CD4-positive, alpha-beta T cell treated with Interleukin-15 for 4 hours (primary cell): ENCODE data around the gene ANO8.
"Not testable (repeated sequence)": the region's sequence is repeated elsewhere in the genome, so short reads cannot be mapped to it uniquely, and the experiment has no call there.

Experiments
- DNase-seq: peaks from one replicate; pipeline ENCODE4 v3.0.0-alpha.2; 2020; ENCODE audit warnings: low spot score

The ANO8 gene

DNA sequence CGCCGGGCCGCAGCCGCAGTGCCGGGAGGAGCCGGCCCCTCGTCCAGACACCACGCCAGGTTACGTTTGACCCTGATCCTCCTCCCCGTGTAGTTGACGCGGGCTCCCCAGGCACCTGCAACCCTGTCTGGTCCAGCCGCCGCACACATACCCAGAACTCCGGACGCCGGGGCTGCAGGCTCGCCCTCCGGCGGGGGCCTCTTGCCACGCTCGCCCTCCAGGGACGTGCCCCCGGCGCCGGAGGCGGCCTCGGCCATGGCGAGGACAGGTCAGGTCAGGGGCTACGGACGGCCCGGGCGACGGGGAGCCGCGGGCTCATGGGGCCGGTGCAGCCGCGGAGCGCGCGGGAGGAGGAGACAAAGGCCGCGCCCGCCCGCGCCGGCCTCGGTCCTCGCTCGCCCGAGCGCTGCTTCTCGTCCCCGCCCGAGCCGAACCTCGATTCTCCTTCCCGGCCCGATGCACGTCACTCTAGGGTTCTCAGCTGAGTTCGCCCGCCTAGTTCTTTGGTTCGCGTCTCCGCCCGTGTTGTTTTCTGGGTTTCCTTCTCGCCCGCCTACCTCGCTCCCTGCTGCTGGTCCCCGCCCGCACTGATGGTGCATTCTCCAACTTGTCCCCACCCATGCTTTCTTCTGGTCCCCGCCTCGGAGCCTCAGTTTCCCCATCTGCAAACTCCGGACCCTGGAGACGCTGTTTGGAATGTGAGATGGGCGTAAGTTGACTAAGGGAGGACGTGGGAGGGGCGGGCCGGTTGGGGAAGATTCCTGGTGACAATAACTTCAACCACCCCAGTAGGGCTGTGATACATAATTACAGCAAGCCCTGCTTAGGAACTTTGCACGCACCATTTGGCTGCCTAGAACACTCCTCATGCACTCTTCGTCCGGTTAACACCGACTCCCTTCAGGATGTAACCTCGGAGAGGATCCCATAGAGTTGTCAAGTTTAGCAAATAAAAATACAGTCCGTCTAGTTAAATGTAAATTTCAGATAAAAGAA, at the start of gene ANO8:
Gene ANO8 (minus strand): TSS at position 442 of the 996 bp plus-strand sequence. CDS start 185 bp downstream, at position 257.
- peak; percentile 98 for DNase-seq

- DNase-seq: no peak
Measured at GRCh38 chr19:17380426-17381138, 45.9 kb upstream of the ANO8 start.

DNA sequence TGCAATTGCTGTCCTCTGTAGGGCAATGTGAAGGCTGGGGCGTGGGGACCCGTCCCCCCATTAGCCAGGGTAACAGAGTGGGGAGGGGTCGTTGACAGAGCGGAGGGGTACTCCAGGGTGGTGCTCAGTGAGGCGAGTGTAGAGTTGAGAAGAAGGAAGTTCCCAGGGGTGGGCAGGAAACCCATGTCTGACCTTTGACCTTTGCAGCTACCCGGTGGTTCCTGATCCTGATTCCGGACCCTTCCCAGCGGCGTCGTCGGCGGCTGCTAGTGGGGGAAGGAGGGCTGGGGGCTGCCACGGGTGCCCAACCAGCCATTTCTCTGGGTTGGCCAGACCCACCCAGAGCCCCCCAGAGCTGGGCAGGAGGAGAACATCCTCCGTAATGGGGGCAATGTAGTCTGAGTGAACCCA, 44.6 kb upstream of the ANO8 start:
- no peak for DNase-seq

DNA sequence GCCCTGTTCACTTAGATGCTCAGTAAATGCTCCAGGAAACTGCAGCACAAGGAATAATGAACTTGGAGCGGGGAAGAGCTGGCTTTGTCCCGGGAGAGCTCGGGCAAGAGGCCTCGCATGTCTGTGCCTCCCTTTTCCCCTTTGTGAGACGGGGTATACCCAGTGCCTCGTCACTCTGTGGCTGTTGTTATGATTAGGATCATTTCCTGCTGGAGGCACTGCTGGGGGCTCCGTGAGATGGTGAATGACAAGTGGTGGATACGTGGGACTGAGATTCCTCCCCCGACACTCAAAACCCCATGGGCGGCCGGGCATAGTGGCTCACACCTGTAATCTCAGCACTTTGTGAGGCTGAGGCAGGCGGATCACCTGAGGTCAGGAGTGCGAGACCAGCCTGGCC, 43.6 kb upstream of the ANO8 start:
- no peak for DNase-seq

GRCh38 chr19:17376935-17377600, 42.4 kb upstream of the ANO8 start, which contains the start of gene PLVAP:
Gene PLVAP, minus strand, starts transcription at chr19:17377342. Its CDS starts 54 bp downstream, at chr19:17377288.
- DNase-seq: no peak

GRCh38 chr19:17370026-17370587, 35.5 kb upstream of the ANO8 start:
- DNase-seq: no peak

GRCh38 chr19:17365361-17365760, 30.7 kb upstream of the ANO8 start:
- no peak for DNase-seq

- not testable (repeated sequence) for DNase-seq
Measured at GRCh38 chr19:17363852-17364605, 29.4 kb upstream of the ANO8 start.

DNA sequence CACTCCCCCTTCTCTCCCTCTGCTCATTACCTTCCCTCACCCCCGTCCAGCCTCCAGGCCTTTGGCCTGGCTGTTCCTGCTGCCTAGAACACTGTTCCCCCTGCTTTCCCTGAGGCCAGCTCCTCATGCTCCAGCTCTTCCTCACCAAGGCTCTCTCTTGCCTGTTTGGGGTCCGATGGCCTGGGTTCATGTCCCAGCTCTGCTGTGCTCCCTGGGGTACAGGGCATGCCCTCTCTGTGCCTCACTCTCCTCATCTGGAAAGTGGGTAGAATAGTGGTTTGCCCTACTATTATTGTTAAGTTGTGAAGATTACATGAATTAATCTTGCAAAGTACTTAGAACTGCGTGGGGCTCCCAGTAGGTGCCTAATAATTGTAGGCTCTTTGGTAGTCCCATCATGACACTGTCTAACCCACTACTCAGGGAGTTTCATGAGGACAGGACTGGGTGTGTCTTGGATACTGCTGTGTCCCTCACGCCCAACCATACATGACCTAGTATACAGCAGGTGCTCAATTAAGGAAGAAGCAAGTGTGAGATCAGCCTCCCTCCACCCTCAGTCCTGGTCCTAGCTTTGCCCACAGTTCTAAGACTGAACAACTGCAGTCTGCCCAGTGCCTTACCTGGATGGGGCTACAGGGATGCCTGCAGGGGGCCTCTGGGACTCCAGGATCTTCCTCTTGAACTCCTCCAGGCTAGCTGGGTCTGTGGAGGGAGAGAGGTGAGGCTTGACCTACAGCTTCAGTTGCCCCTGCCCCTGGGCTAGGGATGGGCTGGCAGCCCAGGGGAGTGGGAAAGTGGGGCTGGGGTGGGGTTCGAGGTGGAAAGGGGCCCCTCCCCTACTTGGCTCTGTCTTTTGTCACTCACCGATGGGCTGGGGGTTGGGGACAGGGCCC, 25.5 kb upstream of the ANO8 start:
- DNase-seq: no peak

DNA sequence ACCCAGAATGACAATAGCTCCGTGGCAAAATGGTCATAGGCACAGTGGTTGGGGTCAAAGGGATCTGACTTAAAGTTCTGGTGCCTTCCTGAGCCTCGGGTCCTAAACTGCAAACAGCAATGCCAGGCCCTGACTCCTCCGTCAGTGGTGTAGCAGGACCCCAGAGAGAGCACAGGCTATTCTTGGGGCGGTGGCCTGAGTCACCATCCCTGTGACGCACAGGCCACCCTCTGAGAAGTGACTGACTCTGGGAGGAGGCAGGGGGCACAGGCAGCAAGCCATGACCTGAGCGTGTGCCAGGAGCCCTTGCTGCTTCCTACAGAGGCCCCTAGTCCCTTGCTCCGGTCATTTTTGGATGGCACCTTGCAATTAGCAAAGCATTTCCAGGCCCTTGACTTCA, 23.7 kb upstream of the ANO8 start:
- no peak for DNase-seq

DNA sequence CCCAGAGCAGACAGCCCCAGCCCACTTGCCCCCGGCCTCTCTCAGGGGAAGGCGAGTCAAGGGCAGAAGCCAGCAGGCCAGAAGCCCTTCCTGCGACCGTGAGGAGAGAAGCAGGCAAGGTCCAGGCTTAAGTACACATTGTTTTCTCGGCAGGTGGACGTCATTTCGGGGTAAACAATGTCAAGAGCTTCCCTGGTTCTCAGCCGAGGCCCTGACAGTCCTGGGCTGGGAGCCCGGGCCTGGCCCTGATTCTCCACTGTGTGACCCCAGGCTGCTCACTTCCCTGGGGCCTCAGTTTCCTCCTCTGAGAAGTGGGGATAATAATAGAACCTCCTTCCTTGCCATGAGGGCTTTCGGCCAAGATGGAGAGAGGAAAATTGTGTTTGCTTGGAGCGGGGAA, 23.1 kb upstream of the ANO8 start:
- no peak for DNase-seq

DNA sequence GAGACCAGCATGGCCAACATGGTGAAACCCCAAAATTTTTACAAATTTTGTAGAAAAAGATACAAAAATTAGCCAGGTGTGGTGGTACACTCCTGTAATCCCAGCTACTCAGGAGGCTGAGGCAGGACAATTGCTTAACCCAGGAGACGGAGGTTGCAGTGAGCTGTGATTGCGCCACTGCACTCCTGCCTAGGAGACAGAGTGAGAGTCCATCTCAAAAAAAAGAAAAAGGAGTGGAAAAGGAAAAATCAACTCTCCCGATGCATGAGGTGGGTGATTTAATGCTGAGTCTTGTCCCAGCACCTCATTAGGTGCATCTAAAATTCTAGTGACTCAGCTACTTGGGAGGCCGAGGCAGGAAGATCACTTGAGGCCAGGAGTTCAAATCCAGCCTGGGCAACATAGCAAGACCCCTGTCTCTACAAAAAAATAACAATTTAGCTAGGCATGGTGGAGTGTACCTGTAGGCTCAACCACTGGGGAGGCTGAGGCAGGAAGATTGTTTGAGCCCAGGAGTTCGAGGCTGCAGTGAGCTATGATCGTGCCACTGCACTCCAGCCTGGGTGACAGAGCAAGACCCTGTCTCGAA, 22.5 kb upstream of the ANO8 start:
- no peak for DNase-seq

- DNase-seq: no peak
Measured at GRCh38 chr19:17353386-17353785, 18.7 kb upstream of the ANO8 start.

GRCh38 chr19:17352608-17353280, 18.1 kb upstream of the ANO8 start:
- no peak for DNase-seq

DNA sequence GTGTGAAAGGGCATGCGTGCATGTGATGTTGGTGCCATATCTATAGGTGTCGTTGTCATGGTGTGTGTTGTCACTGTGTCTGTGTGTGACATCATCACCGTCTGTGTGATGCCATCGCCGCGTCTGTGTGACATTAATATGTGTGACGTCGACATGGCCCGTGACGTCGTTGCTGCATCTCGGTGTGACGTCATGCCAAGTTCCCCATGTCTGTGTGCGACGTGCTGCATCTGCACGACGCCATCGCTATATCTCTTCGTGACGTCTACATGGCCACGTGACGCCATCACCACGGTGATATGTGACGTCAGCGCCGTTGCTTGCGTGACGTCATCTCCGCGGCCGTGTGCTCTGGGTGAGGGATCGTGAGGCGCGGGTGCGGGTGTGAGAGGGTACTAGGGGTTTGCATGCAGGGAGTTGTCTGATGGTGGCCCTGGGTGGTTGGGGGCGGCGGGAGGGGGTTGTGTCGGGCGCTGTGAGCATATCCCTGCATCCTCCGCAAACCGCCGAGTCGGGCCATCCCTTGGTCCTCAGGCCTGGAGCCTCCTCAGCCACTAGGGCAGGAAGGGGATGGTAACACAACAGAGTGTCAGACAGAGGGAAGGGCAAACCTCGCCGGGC, 17.3 kb upstream of the ANO8 start:
- no peak for DNase-seq

GRCh38 chr19:17348700-17349099, 14.0 kb upstream of the ANO8 start:
- DNase-seq: no peak

DNA sequence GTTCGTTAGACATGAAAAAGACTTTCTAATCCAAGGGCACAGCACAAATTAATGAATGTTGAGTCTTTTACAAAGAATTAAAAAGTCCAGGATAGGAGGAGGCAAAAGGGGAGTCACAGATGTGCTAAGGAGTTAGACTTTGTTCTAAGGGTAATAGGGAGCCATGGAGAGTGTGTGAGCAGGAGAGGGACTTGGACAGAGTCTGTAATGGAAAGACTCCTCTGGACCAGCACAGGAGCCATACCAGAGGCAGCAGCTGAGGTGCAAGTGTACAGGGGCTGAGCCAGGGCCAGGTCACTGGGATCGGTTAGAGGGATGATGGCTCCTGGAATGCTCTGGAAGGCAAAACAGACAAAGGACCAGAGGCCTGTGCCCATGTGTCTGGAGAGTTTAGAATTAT, 13.2 kb upstream of the ANO8 start:
- DNase-seq: no peak

DNA sequence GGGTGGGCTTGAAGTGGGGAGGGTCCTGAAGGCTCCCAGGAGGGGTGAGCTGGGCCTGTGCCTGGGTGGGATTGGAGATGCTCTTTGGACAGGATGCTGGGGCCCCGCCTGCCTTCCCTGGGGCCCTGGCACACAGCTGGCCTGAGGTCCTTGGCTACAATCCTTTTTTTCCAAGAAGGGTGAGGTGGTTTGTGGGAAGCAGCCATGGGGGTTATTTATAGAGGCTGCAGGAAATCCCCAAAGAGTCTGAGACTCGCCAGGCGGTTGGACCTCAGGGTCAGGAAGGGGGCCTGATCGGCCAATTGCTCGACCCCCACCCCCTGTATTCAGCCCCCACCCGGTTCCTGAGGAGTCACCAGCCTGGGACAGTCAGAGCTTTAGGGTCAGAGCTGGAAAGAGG, 12.7 kb upstream of the ANO8 start:
- no peak for DNase-seq
